Testis (tissue), 3 donors: ENCODE measurements around the gene ZNF438. TPM values are rescaled to one million over a fixed set of nuclear protein-coding genes. Genes with fewer than 3 reads are reported as not detected.

ENCODE experiments used
- DNase-seq: peaks from one replicate; pipeline ENCODE4 v3.0.0-alpha.2; 2019
- H3K27ac ChIP-seq, 2 donors: fragments of 200-600 bp; sonication (generic); one replicate each; pipeline ENCODE4 v1.5.1; 2019
- H3K27me3 ChIP-seq: fragments of 200-600 bp; sonication (generic); one replicate; pipeline ENCODE4 v1.5.1; 2019
- H3K36me3 ChIP-seq: fragments of 200-600 bp; sonication (generic); one replicate; pipeline ENCODE4 v1.5.1; 2017; ENCODE audit warnings: low read depth; ENCODE audit errors: missing control alignments
- H3K4me1 ChIP-seq: fragments of 200-600 bp; sonication (generic); one replicate; pipeline ENCODE4 v1.5.1; 2019
- H3K4me3 ChIP-seq, 2 donors: fragments of 200-600 bp; sonication (generic); one replicate each; pipeline ENCODE4 v1.5.1; 2017 to 2019
- H3K9me3 ChIP-seq: fragments of 200-600 bp; sonication (generic); one replicate; pipeline ENCODE4 v1.5.1; 2017
- CTCF ChIP-seq, 3 experiments: fragments of 450-650 bp in 2 of 3; fragments of 200-600 bp in 1 of 3; sonication (generic) in 1 of 3; IDR thresholded peaks; one replicate each; pipeline ENCODE4 v1.5.1; 2016 to 2019; ENCODE audit warnings: antibody characterized with exemption in 3 of 3, mild to moderate bottlenecking in 2 of 3, moderate library complexity in 1 of 3
- POLR2A ChIP-seq: fragments of 450-650 bp; IDR thresholded peaks from one replicate; pipeline ENCODE4 v1.6.1; 2017; ENCODE audit warnings: antibody characterized with exemption, mild to moderate bottlenecking, moderate library complexity
- WGBS, 2 donors: methylation state at CpG; one replicate each; pipeline ENCODE4 v1.1.5; 2018; 5-methylcytosine and 5-hydroxymethylcytosine counted together
- intact Hi-C: fragments of 100-400 bp; cut with DNase I; formaldehyde crosslinking; loops from one replicate; pipeline ENCODE4 v1.15.1; 2023; ENCODE audit warnings: low total_unique reads
- polyA plus RNA-seq: library from polyadenylated mRNA; stranded (reverse); fragments of 350-450 nt; fragmentation: Illumina TruSeq; extraction: RNeasy Lipid Tissue Mini Kit (QIAGEN cat#74804); gene quantifications from one replicate; pipeline ENCODE4 v1.2.3, GENCODE V29; 2014; ENCODE audit warnings: low read depth, low replicate concordance; ENCODE audit not compliant: insufficient read depth
- total RNA-seq, 2 donors: library from RNA; depleted of rRNA; stranded (reverse); fragments of >200 nt; gene quantifications; one replicate each; pipeline ENCODE4 v1.2.3, GENCODE V29; 2016

The ZNF438 gene
- total and polyA plus RNA-seq, 3 donors from 2014 or later, result 15.3 to 17.8 (median 16.2) TPM

GRCh38 chr10:30928742-30929141, 102.9 kb downstream of the ZNF438 start:
- H3K4me3 ChIP-seq, result no peak overlapping the region
- H3K27me3 ChIP-seq, result no peaks in the 10 kb centered on the region
- no peaks in the 10 kb centered on the region for H3K9me3 ChIP-seq
- no peaks in the 10 kb centered on the region for H3K36me3 ChIP-seq
- WGBS, 2 donors, result 49 to 51% methylated on average over 2 of the region's 2 CpGs
- DNase-seq, result no peak
- intact Hi-C loops, result no loop called here
- no peak for TF ChIP-seq CTCF (IDR thresholded peaks at IDR 0.05)
- TF ChIP-seq POLR2A, result no peak
- H3K4me1 ChIP-seq, result peaks cover 8% of the 10 kb centered on the region
- peak overlapping the region in 1 of 2 donors; percentile 38 for H3K27ac ChIP-seq

- no peak overlapping the region for H3K4me3 ChIP-seq
- H3K27ac ChIP-seq, result no peak overlapping the region
- H3K9me3 ChIP-seq, result no peaks in the 10 kb centered on the region
- H3K27me3 ChIP-seq, result no peaks in the 10 kb centered on the region
- no peak for DNase-seq
- no peaks in the 10 kb centered on the region for H3K36me3 ChIP-seq
- WGBS, 2 donors, result 95 to 96% methylated on average over 2 of the region's 2 CpGs
- H3K4me1 ChIP-seq, result peaks cover 15% of the 10 kb centered on the region
- TF ChIP-seq POLR2A (no peak), CTCF (IDR thresholded peaks at IDR 0.05) (no peak)
- intact Hi-C loops, result no loop called here
Observed at GRCh38 chr10:30918651-30919050, 113.0 kb downstream of the ZNF438 start.

- peaks cover 15% of the 10 kb centered on the region for H3K4me1 ChIP-seq
- no peak overlapping the region for H3K27ac ChIP-seq
- intact Hi-C loops, result no loop called here
- H3K36me3 ChIP-seq, result no peaks in the 10 kb centered on the region
- H3K9me3 ChIP-seq, result no peaks in the 10 kb centered on the region
- TF ChIP-seq CTCF (IDR thresholded peaks at IDR 0.05), result no peak
- TF ChIP-seq POLR2A, result no peak
- H3K27me3 ChIP-seq, result no peaks in the 10 kb centered on the region
- H3K4me3 ChIP-seq, result no peak overlapping the region
- DNase-seq, result no peak
- WGBS, 2 donors, result 75 to 87% methylated on average over 1 of the region's 1 CpG
Observed at GRCh38 chr10:30917789-30918188, 113.9 kb downstream of the ZNF438 start.

GRCh38 chr10:30917067-30917466, 114.6 kb downstream of the ZNF438 start:
- intact Hi-C loops, result no loop called here
- peaks cover 14% of the 10 kb centered on the region for H3K4me1 ChIP-seq
- WGBS, 2 donors, result 78 to 79% methylated on average over 3 of the region's 3 CpGs
- TF ChIP-seq POLR2A, result no peak
- TF ChIP-seq CTCF (IDR thresholded peaks at IDR 0.05), result no peak
- no peak overlapping the region for H3K4me3 ChIP-seq
- no peak for DNase-seq
- no peaks in the 10 kb centered on the region for H3K27me3 ChIP-seq
- H3K36me3 ChIP-seq, result no peaks in the 10 kb centered on the region
- no peaks in the 10 kb centered on the region for H3K9me3 ChIP-seq
- no peak overlapping the region for H3K27ac ChIP-seq

- no peak for DNase-seq
- H3K36me3 ChIP-seq, result no peaks in the 10 kb centered on the region
- intact Hi-C loops, result no loop called here
- no peak overlapping the region for H3K4me3 ChIP-seq
- no peaks in the 10 kb centered on the region for H3K4me1 ChIP-seq
- H3K27ac ChIP-seq, result no peak overlapping the region
- H3K27me3 ChIP-seq, result no peaks in the 10 kb centered on the region
- no peaks in the 10 kb centered on the region for H3K9me3 ChIP-seq
- 47 to 58% methylated on average over 1 of the region's 1 CpG for WGBS, 2 donors
- TF ChIP-seq CTCF (IDR thresholded peaks at IDR 0.05) (no peak), POLR2A (no peak)
Observed at GRCh38 chr10:30915146-30915545, 116.5 kb downstream of the ZNF438 start.
